Body of pancreas (tissue), 4 donors: ENCODE data around the gene VMP1. TPM values are rescaled to one million over a fixed set of nuclear protein-coding genes. Genes with fewer than 3 reads are reported as not detected.
"Not testable (repeated sequence)": the region's sequence is repeated elsewhere in the genome, so short reads cannot be mapped to it uniquely, and the experiment has no call there.

ENCODE experiments used
- ATAC-seq: fragments of 150-250 bp; one replicate; pipeline ENCODE4 v1.9.1; 2016
- DNase-seq, 4 donors: peaks; one replicate each; pipeline ENCODE4 v3.0.0-alpha.2; 2019
- H3K27ac ChIP-seq, 4 donors: fragments of 200-600 bp; sonication (generic); 1 replicate in 3 of 4; 2 replicates in 1 of 4; pipeline versions ENCODE4 v1.5.1 to v1.6.1; 2016 to 2019; ENCODE audit warnings: mild to moderate bottlenecking in 1 of 4, mixed read lengths in 1 of 4, moderate library complexity in 1 of 4
- H3K27me3 ChIP-seq, 2 donors: fragments of 200-600 bp; sonication (generic); one replicate each; pipeline ENCODE4 v1.6.0; 2016; ENCODE audit warnings: mild to moderate bottlenecking in 1 of 2
- H3K36me3 ChIP-seq, 2 donors: fragments of 200-600 bp; sonication (generic); replicated peaks in 1 of 2; 2 replicates each; pipeline ENCODE4 v1.5.1; 2016; ENCODE audit warnings: low read depth in 2 of 2; ENCODE audit not compliant: insufficient read depth in 1 of 2
- H3K4me1 ChIP-seq: fragments of 200-600 bp; sonication (generic); one replicate; pipeline ENCODE4 v1.6.0; 2016
- H3K4me3 ChIP-seq, 2 donors: fragments of 200-600 bp; sonication (generic); 1 replicate in 1 of 2; 2 replicates in 1 of 2; pipeline ENCODE4 v1.5.1; 2016 to 2019
- H3K9me3 ChIP-seq, 3 donors: fragments of 200-600 bp; sonication (generic); 1 replicate in 2 of 3; 2 replicates in 1 of 3; pipeline ENCODE4 v1.5.1; 2016
- POLR2A ChIP-seq, 3 donors: fragments of 450-650 bp; IDR thresholded peaks; one replicate each; pipeline ENCODE4 v1.6.1; 2016; ENCODE audit warnings: antibody characterized with exemption in 3 of 3, mild to moderate bottlenecking in 2 of 3
- WGBS, 2 donors: methylation state at CpG; one replicate each; pipeline ENCODE4 v1.1.5; 2017; 5-methylcytosine and 5-hydroxymethylcytosine counted together
- intact Hi-C: fragments of 100-400 bp; cut with DNase I; formaldehyde crosslinking; loops from one replicate; pipeline ENCODE4 v1.15.1; 2023
- total RNA-seq, 2 donors: library from RNA; depleted of rRNA; stranded (reverse); fragments of >200 nt; gene quantifications; one replicate each; pipeline ENCODE4 v1.1.0, GENCODE V29; 2016
- TF ChIP-seq, protein P1 (sequence below), 7 experiments: fragments of 450-650 bp in 4 of 7; fragments of 200-600 bp in 3 of 7; sonication (generic) in 3 of 7; IDR thresholded peaks; one replicate each; pipeline ENCODE4 v1.5.1; 2016 to 2019; ENCODE audit warnings: antibody characterized with exemption in 7 of 7

VMP1 gene
- total RNA-seq, 2 donors from 2014 or later: 174 to 259 TPM

DNA sequence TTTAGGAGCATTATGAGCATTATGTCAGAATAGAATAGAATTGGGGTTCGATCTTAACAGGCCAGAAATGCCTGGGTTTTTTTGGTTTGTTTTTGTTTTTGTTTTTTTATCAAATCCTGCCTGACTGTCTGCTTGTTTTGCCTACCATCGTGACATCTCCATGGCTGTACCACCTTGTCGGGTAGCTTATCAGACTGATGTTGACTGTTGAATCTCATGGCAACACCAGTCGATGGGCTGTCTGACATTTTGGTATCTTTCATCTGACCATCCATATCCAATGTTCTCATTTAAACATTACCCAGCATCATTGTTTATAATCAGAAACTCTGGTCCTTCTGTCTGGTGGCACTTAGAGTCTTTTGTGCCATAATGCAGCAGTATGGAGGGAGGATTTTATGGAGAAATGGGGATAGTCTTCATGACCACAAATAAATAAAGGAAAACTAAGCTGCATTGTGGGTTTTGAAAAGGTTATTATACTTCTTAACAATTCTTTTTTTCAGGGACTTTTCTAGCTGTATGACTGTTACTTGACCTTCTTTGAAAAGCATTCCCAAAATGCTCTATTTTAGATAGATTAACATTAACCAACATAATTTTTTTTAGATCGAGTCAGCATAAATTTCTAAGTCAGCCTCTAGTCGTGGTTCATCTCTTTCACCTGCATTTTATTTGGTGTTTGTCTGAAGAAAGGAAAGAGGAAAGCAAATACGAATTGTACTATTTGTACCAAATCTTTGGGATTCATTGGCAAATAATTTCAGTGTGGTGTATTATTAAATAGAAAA lies 133.8 kb downstream of the VMP1 start:
- WGBS, 2 donors: 36 to 43% methylated on average over 7 of the region's 7 CpGs
- Histone ChIP-seq H3K4me1 (peaks cover 65% of the 10 kb centered on the region), H3K27ac (peak overlapping the region; percentile 93 to 100 (median 96)), H3K4me3 (peak overlapping the region in 1 of 2 donors; percentile 51)
- H3K27me3 ChIP-seq, ATAC-seq, H3K9me3 ChIP-seq, H3K36me3 ChIP-seq, intact Hi-C loops: not testable (repeated sequence)
- TF ChIP-seq POLR2A (IDR thresholded peaks at IDR 0.05): peak; percentile 12 to 58 (median 55)
- TF ChIP-seq, protein P1, sequence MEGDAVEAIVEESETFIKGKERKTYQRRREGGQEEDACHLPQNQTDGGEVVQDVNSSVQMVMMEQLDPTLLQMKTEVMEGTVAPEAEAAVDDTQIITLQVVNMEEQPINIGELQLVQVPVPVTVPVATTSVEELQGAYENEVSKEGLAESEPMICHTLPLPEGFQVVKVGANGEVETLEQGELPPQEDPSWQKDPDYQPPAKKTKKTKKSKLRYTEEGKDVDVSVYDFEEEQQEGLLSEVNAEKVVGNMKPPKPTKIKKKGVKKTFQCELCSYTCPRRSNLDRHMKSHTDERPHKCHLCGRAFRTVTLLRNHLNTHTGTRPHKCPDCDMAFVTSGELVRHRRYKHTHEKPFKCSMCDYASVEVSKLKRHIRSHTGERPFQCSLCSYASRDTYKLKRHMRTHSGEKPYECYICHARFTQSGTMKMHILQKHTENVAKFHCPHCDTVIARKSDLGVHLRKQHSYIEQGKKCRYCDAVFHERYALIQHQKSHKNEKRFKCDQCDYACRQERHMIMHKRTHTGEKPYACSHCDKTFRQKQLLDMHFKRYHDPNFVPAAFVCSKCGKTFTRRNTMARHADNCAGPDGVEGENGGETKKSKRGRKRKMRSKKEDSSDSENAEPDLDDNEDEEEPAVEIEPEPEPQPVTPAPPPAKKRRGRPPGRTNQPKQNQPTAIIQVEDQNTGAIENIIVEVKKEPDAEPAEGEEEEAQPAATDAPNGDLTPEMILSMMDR (IDR thresholded peaks at IDR 0.05): peak in 1 of 7 experiments; percentile 5
- peak in 2 of 4 donors; percentile 22 to 38 for DNase-seq

DNA sequence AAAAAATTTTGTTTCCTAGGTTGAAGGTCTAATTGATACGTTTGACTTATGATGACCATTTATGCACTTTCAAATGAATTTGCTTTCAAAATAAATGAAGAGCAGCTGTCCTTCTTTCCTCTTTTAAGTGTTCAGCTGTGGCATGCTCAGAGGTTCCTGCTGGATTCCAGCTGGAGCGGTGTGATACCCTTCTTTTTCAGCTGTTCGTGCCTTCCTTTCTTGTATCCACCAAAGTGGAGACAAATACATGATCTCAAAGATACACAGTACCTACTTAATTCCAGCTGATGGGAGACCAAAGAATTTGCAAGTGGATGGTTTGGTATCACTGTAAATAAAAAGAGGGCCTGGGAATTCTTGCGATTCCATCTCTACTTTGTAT lies 134.4 kb downstream of the VMP1 start:
- Histone ChIP-seq H3K4me1 (peaks cover 65% of the 10 kb centered on the region), H3K27ac (peak overlapping the region; percentile 36 to 100 (median 96))
- DNase-seq: peak in 1 of 4 donors; percentile 15
- H3K36me3 ChIP-seq, H3K27me3 ChIP-seq, ATAC-seq, H3K4me3 ChIP-seq, H3K9me3 ChIP-seq, intact Hi-C loops: not testable (repeated sequence)
- 71% methylated on average over 4 of the region's 4 CpGs for WGBS, 2 donors

DNA sequence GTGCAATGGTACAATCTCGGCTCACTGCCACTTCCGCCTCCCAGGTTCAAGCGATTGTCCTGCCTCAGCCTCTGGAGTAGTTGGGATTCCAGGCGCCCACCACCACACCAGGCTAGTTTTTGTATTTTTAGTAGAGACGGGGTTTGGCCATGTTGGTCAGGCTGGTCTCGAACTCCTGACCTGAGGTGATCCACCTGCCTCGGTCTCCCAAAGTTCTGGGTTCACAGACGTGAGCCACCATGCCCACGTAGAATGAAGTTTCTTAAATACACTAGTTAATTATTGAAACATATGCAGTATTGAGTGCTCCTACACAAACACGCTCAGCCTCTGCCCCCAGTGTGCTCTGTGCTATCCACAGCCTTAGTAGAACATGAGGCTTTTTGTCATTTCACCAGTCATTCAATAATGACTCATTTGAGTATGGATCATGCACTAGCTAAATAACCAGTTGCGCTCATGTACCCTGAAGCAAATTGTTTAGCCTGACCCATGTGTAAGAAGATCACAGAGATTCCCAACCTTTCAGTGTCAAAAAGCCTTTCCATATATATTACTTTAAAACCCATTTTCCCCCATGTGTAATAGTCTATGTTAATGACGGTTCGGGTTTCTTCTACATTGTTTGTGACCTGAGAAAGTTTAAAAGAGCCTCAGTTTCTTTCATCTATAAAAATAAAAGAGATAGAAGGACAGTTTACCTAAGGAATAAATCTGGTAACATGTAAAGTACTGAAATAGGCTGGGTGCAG lies 135.6 kb downstream of the VMP1 start:
- WGBS, 2 donors: 76 to 80% methylated on average over 13 of the region's 13 CpGs
- no peaks in the 10 kb centered on the region for H3K27me3 ChIP-seq
- H3K27ac ChIP-seq: peak overlapping the region; percentile 39 to 100 (median 96)
- no peak overlapping the region for H3K4me3 ChIP-seq
- H3K4me1 ChIP-seq: peaks cover 73% of the 10 kb centered on the region
- no peaks in the 10 kb centered on the region for H3K9me3 ChIP-seq
- peak; percentile 49 to 61 (median 56) for DNase-seq
- TF ChIP-seq, protein P1 (IDR thresholded peaks at IDR 0.05): no peak
- peak; percentile 35 to 72 (median 67) for TF ChIP-seq POLR2A (IDR thresholded peaks at IDR 0.05)
- intact Hi-C loops: no loop called here
- H3K36me3 ChIP-seq: no peaks in the 10 kb centered on the region
- peak; percentile 3 for ATAC-seq

DNA sequence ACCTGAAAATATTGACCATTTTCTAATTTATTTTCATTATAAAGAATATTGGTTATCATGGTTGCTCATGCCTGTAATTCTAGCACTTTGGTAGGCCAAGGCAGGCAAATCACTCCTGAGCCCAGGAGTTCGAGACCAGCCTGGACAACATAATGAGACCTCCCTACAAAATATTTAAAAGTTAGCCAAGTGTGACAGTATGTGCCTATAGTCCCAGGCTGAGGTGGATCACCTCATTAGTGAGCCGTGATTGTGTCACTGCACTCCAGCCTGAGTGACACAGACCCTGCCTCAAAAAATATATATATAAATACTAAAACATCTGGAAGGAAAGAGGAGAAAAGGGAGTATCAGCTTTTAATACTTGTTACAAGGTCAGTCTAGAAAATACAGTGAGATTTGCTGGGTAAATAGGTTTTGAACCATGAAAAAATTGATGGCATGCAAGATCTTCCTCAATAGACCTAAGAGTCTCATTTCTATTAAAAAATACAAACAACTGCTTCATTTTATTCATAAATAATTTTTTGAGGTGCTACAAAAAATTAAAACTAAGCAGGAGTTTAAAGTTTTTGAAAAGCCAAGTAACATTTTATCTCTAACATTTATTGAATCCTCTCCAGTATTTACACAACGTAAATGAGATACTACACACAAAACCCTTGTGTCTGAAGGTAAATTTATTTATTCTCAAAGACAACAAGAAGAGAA lies 137.6 kb downstream of the VMP1 start:
- peak overlapping the region; percentile 84 to 100 (median 96) for H3K27ac ChIP-seq
- no peaks in the 10 kb centered on the region for H3K36me3 ChIP-seq
- ATAC-seq: no peak
- peak in 1 of 3 donors; percentile 21 for TF ChIP-seq POLR2A (IDR thresholded peaks at IDR 0.05)
- TF ChIP-seq, protein P1 (IDR thresholded peaks at IDR 0.05): no peak
- no peak for DNase-seq
- WGBS, 2 donors: 40 to 55% methylated on average over 3 of the region's 3 CpGs
- H3K4me1 ChIP-seq: peaks cover 90% of the 10 kb centered on the region
- H3K27me3 ChIP-seq: no peaks in the 10 kb centered on the region
- intact Hi-C loops: no loop called here
- H3K9me3 ChIP-seq: no peaks in the 10 kb centered on the region
- H3K4me3 ChIP-seq: no peak overlapping the region
